PFSK-1 (cell line): ENCODE measurements around the gene KIF20A.

Experiments
- FOXP2 ChIP-seq: optimal IDR thresholded peaks from 2 replicates; pipeline ENCODE3; 2011; ENCODE audit warnings: borderline replicate concordance, control low read depth, inconsistent platforms; ENCODE audit not compliant: insufficient read depth; ENCODE audit errors: extremely low read length, extremely low read depth
- POLR2AphosphoS5 ChIP-seq: IDR thresholded peaks from 2 replicates; pipeline ENCODE4 v1.6.1; 2012; ENCODE audit warnings: low read depth, mild to moderate bottlenecking, control low read depth, low read length, moderate library complexity

DNA sequence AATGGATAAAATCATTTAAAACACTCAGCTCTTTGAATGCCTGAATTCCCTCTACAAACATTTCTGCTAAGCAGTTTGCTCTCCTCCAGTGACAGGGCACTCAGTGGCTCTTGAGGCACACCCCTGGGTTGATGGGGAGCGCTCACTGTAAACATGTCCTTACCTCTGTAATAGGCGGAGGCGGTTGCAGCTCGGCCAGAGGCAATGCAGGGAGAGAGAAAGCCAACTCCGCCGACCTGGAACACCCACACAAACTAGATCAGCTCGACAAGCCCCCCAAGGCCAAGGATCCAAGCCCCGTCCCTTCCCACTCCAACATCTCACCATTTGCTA is 33.9 kb downstream of the KIF20A start:
- no peak for TF ChIP-seq POLR2AphosphoS5
- TF ChIP-seq FOXP2: no peak
